Loucy (cell line): ENCODE results near the gene GRAMD4.

Experiments used
- H2AFZ ChIP-seq: fragments of 200-600 bp; sonication (generic); 2 replicates; pipeline ENCODE4 v1.6.0; 2016; ENCODE audit warnings: antibody characterized with exemption, mild to moderate bottlenecking, low read length, moderate library complexity
- H3F3A ChIP-seq: fragments of 200-600 bp; 2 replicates; pipeline ENCODE4 v1.6.0; 2016; ENCODE audit warnings: antibody characterized with exemption, low read depth, mild to moderate bottlenecking
- H3K27me3 ChIP-seq: fragments of 200-600 bp; sonication (generic); 2 replicates; pipeline ENCODE4 v1.6.1; 2014; ENCODE audit warnings: low read length, mild to moderate bottlenecking; ENCODE audit not compliant: insufficient read depth, poor library complexity, severe bottlenecking
- H3K36me3 ChIP-seq: fragments of 200-600 bp; sonication (generic); 2 replicates; pipeline ENCODE4 v1.6.1; 2016; ENCODE audit warnings: low read length; ENCODE audit not compliant: insufficient read depth
- H3K4me1 ChIP-seq: fragments of 200-600 bp; sonication (generic); 2 replicates; pipeline ENCODE4 v1.5.1; 2014; ENCODE audit warnings: low read length, mild to moderate bottlenecking; ENCODE audit not compliant: insufficient read depth, poor library complexity, severe bottlenecking
- H3K4me2 ChIP-seq: fragments of 200-600 bp; sonication (generic); 2 replicates; pipeline ENCODE4 v1.6.0; 2014; ENCODE audit warnings: antibody characterized with exemption, low read length, low read depth, mild to moderate bottlenecking; ENCODE audit not compliant: poor library complexity, severe bottlenecking
- H3K4me3 ChIP-seq: fragments of 200-600 bp; sonication (generic); 2 replicates; pipeline ENCODE4 v1.5.1; 2014; ENCODE audit warnings: low read length, mild to moderate bottlenecking, mixed read lengths; ENCODE audit not compliant: poor library complexity, severe bottlenecking
- H3K79me2 ChIP-seq: fragments of 200-600 bp; sonication (generic); 2 replicates; pipeline ENCODE4 v1.6.1; 2014; ENCODE audit warnings: low read length; ENCODE audit not compliant: insufficient read depth
- H3K9ac ChIP-seq: fragments of 200-600 bp; sonication (generic); 2 replicates; pipeline ENCODE4 v1.6.0; 2014; ENCODE audit warnings: mild to moderate bottlenecking, low read depth, low read length, moderate library complexity; ENCODE audit not compliant: poor library complexity, severe bottlenecking
- H3K9me2 ChIP-seq: fragments of 200-600 bp; sonication (generic); replicated peaks from 2 replicates; pipeline ENCODE4 v1.6.1; 2016; ENCODE audit warnings: low read depth, low read length, mixed read lengths
- H3K9me3 ChIP-seq: fragments of 200-600 bp; sonication (generic); 2 replicates; pipeline ENCODE4 v1.6.1; 2014; ENCODE audit warnings: mild to moderate bottlenecking, antibody characterized with exemption, low read length, low read depth; ENCODE audit not compliant: insufficient read depth
- H4K20me1 ChIP-seq: fragments of 200-600 bp; sonication (generic); 2 replicates; pipeline ENCODE4 v1.6.0; 2014; ENCODE audit warnings: antibody characterized with exemption, low read length, mild to moderate bottlenecking; ENCODE audit not compliant: insufficient read depth, poor library complexity, severe bottlenecking
- EZH2phosphoT487 ChIP-seq: fragments of 200-600 bp; IDR thresholded peaks from 2 replicates; pipeline ENCODE4 v1.6.1; 2018; ENCODE audit warnings: antibody characterized with exemption, mild to moderate bottlenecking, moderate library complexity, borderline replicate concordance
- TF ChIP-seq, protein P1 (sequence below): fragments of 200-600 bp; sonication (generic); conservative IDR thresholded peaks from 2 replicates; pipeline ENCODE4 v1.5.1; 2014; ENCODE audit warnings: mild to moderate bottlenecking, antibody characterized with exemption, low read length

GRAMD4 gene

GRCh38 chr22:46679706-46680269, 59.6 kb downstream of the GRAMD4 start:
- H3K9ac ChIP-seq: no peak overlapping the region
- no peaks in the 10 kb centered on the region for H3K9me2 ChIP-seq
- H3K4me2 ChIP-seq: no peak overlapping the region
- no peaks in the 10 kb centered on the region; the same call in 1 of the 2 replicates for H3K36me3 ChIP-seq
- H3K79me2 ChIP-seq: no peaks in the 10 kb centered on the region
- no peaks in the 10 kb centered on the region for H3K4me1 ChIP-seq
- TF ChIP-seq, protein P1, sequence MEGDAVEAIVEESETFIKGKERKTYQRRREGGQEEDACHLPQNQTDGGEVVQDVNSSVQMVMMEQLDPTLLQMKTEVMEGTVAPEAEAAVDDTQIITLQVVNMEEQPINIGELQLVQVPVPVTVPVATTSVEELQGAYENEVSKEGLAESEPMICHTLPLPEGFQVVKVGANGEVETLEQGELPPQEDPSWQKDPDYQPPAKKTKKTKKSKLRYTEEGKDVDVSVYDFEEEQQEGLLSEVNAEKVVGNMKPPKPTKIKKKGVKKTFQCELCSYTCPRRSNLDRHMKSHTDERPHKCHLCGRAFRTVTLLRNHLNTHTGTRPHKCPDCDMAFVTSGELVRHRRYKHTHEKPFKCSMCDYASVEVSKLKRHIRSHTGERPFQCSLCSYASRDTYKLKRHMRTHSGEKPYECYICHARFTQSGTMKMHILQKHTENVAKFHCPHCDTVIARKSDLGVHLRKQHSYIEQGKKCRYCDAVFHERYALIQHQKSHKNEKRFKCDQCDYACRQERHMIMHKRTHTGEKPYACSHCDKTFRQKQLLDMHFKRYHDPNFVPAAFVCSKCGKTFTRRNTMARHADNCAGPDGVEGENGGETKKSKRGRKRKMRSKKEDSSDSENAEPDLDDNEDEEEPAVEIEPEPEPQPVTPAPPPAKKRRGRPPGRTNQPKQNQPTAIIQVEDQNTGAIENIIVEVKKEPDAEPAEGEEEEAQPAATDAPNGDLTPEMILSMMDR: no peak
- TF ChIP-seq EZH2phosphoT487: no peak
- H3K9me3 ChIP-seq: no peaks in the 10 kb centered on the region
- no peaks in the 10 kb centered on the region for H4K20me1 ChIP-seq
- H3F3A ChIP-seq: no peaks in the 10 kb centered on the region
- no peak overlapping the region for H3K4me3 ChIP-seq
- H3K27me3 ChIP-seq: no peaks in the 10 kb centered on the region
- no peak overlapping the region for H2AFZ ChIP-seq

DNA sequence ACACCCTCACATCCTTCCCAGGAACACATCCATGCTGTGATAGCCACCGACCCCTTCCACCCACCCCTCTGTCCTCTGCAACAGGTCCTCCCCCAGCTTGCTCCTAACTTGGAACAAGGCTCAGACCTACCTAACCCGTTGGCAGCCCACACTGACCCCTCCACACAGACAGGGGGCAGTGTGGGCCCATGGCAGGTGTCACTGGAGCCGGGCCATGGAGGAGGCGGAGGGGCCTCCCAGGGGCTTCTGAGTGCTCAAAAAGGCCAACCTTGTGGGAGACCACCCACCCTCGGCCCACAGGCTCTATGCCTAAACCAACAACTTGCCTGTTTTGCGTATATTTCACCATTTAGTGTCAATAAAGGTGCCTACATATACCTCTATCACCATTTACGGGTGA, 60.8 kb downstream of the GRAMD4 start:
- Histone ChIP-seq H3K4me3 (no peak overlapping the region), H3K79me2 (no peaks in the 10 kb centered on the region), H2AFZ (no peak overlapping the region), H3K27me3 (no peaks in the 10 kb centered on the region), H3K9me3 (no peaks in the 10 kb centered on the region), H3K36me3 (peaks cover 7% of the 10 kb centered on the region; the same call in 1 of the 2 replicates), H4K20me1 (no peaks in the 10 kb centered on the region), H3F3A (no peaks in the 10 kb centered on the region), H3K9me2 (no peaks in the 10 kb centered on the region), H3K4me1 (peaks cover 3% of the 10 kb centered on the region), H3K4me2 (no peak overlapping the region), H3K9ac (no peak overlapping the region)
- TF ChIP-seq, protein P1: peak; percentile 67
- no peak for TF ChIP-seq EZH2phosphoT487

DNA sequence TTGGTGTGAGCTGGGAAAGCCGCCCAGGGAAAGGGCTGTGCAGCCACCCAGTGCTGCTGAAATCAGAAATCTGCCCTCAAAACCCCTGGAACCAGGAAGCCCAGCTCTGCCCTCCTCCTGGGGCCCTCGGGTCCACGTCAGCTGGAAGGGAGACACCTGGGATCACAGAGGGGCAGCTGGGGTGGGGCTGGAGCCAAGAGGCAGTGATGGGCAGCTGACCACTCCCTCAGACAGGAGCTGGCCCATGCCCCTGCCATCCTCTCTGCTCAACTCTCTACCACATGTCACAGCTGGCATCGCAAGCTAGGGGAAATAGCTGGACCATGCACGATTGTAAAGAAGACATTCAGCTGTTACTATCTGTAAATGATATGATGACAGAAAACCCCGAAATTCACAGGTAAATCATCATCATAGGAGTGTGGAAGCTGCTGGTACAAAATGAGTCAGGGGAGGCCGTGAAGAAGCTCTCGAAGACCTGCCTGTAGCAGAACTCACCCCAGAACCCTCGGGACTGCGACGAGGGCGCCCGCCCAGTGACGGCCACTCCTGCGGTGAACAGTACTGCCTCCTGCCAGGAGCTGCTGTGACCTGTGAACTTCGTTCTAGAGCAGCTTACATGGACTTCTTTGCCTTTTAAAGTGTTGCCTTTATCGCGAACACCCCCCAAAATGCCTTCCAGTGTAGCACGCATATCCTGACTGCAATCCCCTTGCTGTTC, 62.0 kb downstream of the GRAMD4 start:
- Histone ChIP-seq H3K4me3 (no peak overlapping the region), H4K20me1 (no peaks in the 10 kb centered on the region), H3K9ac (no peak overlapping the region), H3K9me2 (no peaks in the 10 kb centered on the region), H3F3A (no peaks in the 10 kb centered on the region), H3K9me3 (no peaks in the 10 kb centered on the region), H3K4me2 (no peak overlapping the region), H2AFZ (no peak overlapping the region), H3K36me3 (peaks cover 16% of the 10 kb centered on the region; the same call in 1 of the 2 replicates), H3K79me2 (no peaks in the 10 kb centered on the region), H3K4me1 (peaks cover 3% of the 10 kb centered on the region), H3K27me3 (no peaks in the 10 kb centered on the region)
- TF ChIP-seq, protein P1: no peak
- TF ChIP-seq EZH2phosphoT487: no peak
